ENCODE measurements around the gene DYSF.

DYSF gene

DNA sequence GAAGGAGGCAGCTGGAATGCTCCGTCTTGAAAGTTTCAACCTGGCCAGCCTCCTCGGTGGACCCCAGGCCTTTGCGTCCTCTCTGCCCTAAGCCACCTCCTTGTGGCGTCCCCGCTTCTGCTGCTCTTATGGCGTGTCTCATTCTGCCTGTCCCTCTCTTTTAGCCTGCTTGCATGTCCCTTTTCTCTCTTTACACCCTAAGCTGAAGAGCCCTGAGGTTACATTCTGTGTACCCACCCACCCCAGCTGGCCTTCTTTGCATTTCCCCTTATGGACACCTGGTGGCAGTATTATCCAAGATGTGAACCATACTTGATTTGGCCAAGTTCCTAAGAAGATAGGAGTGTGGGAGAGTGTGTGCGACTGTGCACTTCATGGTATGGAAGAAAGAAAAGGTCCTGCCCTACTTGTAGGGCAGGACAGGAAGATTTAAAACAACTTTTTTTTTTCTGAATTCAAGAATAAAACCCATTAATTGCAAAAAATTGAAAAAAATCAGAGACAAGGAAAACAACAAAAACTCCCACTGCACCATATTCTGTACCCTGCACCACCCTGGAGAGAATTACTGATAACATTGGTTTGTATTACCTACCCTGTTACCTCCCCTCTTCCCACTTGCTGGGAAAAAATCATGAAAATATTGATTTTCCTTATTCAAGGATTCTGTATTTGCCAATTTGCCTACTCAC lies 77.4 kb downstream of the DYSF start:
- peak; percentile 77 for DNase-seq (ENCODE audit: low read depth)

DNA sequence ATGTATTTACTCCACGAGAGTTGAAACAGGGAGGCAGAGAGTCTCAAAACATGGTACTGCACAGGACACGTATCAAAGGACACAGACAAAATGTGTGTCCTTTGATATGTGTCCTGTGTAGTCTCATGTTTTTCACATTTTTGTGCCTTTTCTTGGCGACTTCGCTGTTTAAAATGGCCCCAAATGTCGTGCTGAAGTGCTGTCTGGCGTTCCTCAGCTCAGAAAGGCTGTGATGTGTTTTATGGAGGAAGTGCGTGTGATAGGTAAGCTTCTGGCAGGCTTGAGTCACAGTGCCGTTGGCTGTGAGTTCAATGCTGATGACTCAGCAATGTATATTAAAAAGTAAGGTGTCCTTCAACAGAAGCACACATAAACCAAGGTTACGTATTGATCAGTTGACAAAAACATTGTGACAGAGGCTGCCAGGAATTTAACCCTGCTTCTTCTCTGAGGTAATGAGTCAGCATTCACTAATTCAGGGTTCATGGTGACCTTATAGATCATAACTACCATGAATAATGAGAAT lies 78.2 kb downstream of the DYSF start:
- DNase-seq (ENCODE audit: low read depth): peak; percentile 98

DNA sequence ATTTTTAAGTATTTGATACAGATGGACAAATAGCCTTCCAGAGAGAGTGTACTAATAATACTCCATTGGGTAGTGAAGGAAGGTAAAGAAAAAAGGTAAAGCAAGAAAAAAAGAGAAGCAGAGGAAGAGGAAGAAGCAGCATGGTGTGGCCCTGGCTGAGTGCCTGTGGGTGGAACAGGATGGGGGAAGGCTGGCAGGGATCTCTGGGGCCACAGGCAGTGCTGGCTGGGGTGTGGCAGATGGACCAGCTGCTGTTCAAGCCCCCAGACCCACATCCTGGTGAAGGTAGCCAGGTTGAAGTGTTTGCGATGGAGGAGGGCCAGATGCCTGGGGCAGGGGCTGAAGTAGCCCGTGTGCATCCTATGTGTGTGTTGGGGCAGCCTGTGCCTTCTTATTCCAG lies 79.0 kb downstream of the DYSF start:
- DNase-seq (ENCODE audit: low read depth): no peak

DNA sequence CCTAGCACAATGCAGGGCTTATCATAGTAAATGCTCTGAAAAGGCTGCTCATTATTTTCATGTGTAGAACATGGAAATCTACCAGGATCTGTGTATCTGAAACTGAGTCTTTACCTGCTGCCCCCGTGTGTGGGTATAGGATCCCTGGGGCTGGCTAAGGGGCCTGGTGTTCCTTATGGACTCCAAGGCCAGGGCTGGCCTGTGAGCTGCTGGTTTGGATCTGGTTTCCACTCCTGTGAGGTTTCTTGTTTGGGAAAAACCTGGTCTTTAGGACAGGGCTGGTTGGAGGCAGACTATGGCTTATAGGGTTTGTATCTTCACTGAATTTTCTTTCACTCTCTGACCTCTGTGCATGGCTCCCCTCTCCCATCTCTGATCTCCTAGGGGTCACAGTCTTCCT lies 80.8 kb downstream of the DYSF start:
- DNase-seq (ENCODE audit: low read depth): no peak

GRCh38 chr2:71534826-71535225 lies 81.5 kb downstream of the DYSF start:
- no peak for DNase-seq (ENCODE audit: low read depth)

- DNase-seq (ENCODE audit: low read depth): no peak
These were observed 82.2 kb downstream of the DYSF start for GRCh38 chr2:71535526-71535925.

DNA sequence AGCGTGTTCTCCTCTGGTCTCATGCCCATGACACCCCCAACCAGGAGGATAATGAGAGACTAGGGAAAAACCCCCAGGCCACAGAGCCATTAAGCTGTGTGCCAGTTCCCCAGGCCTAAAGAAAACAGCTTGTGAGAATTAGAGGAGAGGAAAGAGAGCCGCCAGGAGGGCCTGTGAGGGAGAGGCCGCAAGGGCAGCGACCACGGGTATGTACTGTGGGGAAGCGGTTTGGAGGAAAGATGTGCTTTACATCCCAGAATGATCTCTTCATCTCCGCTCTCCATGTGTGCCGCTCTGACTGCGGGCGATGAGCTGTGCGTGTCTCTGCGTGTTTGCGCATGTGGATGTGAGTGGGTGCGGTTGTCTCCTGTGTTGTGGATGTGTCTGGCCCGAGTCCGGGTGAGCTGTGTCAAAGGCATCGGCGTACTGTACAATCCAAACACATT lies 82.9 kb downstream of the DYSF start:
- no peak for DNase-seq (ENCODE audit: low read depth)

- DNase-seq (ENCODE audit: low read depth): no peak
These were observed 84.9 kb downstream of the DYSF start for GRCh38 chr2:71538241-71538640.

DNA sequence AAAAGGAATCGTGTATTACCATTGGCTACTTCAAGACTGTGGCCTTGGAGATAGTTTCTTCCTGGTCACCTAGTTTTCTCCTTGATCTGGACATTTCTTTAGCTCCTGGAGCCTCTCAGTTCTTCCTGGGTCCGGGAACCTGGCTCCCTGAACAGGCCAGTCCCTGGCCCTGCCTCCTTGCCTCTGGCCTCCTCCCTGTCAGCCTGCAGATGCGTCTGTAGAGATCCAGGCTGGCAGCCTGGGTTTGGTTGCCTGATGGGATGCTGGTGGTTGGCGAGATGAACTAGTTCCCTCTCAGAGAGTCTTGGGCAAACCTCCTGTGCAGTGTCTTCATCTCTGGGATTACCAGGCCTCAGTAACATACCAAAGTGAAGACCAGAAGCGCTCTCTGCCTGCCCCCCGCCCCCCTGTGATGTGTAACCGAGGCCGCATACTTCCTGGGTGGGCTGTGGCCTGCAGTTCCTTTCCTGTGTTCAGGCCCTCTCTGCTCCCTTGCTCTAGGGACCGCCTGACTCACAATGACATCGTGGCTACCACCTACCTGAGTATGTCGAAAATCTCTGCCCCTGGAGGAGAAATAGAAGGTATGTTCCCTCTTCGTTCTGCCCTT lies 85.4 kb downstream of the DYSF start:
- peak; percentile 20 for DNase-seq (ENCODE audit: low read depth)

GRCh38 chr2:71540818-71541217 lies 87.5 kb downstream of the DYSF start:
- DNase-seq (ENCODE audit: low read depth): no peak

DNA sequence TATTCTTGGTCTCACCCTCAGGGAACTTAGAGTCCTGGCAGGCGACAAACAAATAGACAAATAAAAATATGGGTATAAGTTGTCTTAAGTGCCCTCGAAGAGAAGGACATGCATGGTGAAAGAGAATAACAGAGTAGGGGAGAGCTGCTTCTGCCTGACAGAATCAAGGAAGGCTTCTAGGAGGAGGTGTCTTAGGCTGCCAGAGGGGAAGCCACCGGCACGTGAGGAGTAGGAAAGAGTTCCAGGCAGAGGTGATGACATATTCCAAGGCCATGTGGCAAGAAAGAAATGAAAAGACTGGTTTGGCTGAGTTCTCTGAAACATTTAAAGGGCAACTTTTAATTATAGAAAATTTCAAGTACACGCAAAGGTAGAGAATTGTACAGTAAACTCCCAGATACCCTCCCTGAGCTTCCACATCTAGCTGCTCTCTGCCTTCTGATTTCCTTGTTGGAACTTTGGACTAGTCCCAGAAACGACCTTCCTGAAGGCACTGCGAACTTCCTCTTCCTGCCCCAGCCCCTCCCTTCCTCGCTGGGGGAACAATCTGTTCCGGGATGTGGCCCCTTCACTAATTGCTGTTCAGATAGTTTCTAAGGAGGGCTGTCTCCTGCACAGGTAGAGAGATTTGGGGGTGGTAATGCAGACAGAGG lies 91.7 kb downstream of the DYSF start:
- DNase-seq (ENCODE audit: low read depth): no peak

DNA sequence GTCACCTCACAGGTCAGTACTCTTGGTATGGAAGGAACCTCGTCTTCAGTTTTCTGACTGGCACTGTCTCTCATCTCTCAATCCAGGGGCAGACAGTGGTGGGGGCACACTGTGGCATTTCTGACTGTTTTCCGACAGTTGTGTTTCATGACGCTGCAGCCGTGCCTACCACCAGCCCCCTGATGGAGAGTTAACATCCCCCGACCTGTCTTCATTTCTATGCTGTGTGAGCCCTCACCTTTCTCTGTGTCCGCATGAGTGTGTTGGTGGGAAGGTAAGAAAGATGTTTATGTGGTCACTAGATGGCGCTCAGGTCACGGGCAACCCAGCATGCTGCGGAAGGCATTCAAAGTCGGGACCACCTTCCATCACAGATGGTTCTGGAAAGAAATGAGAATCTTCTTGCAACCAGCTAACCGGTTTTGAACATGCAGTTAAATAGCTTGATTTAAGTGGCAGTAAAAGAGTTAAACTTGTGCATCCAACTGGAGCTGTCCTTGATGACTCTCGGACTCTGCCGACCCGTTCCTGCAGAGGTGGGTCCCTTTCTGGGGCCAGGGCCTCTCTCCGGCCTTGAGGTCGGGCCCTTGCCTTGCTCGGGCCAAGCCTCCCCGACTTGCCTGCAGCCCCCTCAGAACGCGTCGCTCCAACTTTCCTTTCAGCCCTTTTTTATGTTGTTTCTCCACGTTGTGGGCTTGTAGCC lies 92.4 kb downstream of the DYSF start:
- peak; percentile 73 for DNase-seq (ENCODE audit: low read depth)

GRCh38 chr2:71546275-71546638 lies 92.9 kb downstream of the DYSF start:
- DNase-seq (ENCODE audit: low read depth): no peak

- no peak for DNase-seq (ENCODE audit: low read depth)
These were observed 93.5 kb downstream of the DYSF start for GRCh38 chr2:71546777-71547281.

GRCh38 chr2:71547616-71548285 lies 94.4 kb downstream of the DYSF start:
- DNase-seq (ENCODE audit: low read depth): no peak

DNA sequence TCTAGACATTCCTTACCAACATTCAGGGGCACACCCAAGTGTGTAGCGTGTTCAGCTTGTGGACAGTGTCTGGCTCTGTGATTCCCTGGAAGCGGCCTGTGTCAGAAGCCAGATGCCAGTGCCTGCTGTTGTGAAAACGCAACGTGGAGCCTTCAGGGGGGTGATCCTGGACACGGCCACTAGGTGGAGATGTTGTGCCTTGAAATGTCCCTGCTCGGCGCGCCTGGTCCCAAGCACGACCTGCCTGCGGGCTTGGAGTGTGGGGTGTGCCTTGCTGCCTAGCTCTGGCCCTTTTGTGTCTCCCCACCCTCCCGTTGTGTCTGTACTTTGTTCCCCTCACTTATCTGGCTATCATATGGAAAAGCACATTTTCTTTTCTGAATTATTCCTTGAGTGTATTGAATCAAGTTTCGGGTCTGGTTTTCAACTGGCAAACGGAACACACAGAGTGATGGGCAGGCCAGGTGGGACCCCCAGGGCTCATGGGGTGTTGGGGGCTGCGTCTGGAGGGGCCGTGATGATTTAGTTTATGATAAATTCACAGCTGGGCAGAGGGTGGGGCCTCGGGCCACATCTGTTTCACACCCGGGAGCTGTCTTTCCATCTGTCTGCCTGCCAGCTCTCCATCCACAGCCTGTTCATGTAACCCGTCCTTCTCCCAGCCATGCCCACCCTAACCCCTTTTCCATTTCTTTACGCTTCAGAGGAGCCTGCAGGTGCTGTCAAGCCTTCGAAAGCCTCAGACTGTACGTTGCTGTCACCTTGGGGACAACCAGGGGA lies 95.5 kb downstream of the DYSF start:
- DNase-seq (ENCODE audit: low read depth): peak; percentile 75

- no peak for DNase-seq (ENCODE audit: low read depth)
These were observed 97.7 kb downstream of the DYSF start for GRCh38 chr2:71550801-71551630.

DNA sequence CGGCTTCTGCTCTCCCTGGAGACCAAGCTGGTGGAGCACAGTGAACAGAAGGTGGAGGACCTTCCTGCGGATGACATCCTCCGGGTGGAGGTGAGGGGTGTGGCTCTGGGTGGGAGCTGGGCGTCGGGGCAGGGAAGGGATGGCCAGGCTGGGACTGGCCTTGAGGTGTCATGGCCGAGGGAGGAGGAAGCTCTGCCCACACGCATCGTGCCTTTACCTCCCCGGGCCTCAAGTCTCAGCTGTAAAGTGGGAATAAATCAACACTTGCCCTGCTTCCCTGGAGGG lies 98.2 kb downstream of the DYSF start:
- no peak for DNase-seq (ENCODE audit: low read depth)

- no peak for DNase-seq (ENCODE audit: low read depth)
These were observed 99.0 kb downstream of the DYSF start for GRCh38 chr2:71552356-71552755.

DNA sequence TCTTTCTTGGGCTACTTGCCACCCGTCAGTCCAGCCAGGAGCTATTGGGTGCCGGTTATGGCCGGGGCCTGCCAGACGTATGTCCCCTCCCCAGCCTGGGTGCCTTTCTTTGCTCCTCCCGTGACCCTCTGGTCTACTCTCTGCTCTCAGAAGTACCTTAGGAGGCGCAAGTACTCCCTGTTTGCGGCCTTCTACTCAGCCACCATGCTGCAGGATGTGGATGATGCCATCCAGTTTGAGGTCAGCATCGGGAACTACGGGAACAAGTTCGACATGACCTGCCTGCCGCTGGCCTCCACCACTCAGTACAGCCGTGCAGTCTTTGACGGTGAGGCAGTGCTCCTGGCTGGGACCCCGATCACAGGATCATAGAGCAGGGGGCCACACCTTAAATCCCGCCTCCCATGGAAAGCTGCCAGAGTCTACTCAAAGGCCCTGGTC lies 99.5 kb downstream of the DYSF start:
- no peak for DNase-seq (ENCODE audit: low read depth)
